Measurements from ENCODE around the gene CHMP2A.
"Not testable (repeated sequence)": the region's sequence is repeated elsewhere in the genome, so short reads cannot be mapped to it uniquely, and the experiment has no call there.

Gene CHMP2A

GRCh38 chr19:58555369-58555885 is 522 bp upstream of the CHMP2A start:
- DNase-seq (ENCODE audit: low read depth, low spot score), result no peak

DNA sequence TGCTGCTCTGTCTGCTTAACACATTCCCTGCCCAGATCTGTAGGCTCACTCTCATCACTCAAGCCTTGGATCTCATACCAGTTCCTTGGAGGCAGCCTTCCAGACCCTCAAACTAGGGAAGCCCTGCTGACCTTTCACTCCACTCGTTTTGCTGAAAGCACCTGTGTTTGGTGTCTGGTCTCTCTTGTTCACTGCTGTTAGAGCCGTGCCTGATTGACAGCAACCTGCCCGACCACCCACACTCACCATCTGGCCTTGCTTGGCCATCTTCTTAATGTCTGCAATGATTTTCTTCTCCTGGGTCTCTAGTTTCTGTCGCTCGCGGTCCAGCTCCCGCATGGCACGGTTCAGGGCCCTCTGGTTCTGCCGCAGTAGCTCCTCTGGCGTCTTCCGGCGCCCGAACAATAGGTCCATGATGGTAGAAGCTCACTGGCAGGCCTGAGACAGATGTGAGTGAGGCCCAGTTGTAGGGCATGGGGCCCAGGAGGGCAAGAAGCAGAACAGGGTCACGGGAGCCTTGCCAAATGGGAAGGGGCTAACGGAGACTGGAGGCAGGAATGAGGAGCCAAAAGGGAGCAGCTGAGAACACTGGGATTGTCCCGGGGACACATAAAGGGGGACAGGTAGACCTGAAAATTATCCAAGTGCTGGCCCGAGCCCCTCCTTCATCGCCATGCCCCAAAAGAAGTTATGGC is 959 bp downstream of the CHMP2A start:
- DNase-seq (ENCODE audit: low read depth, low spot score), result no peak

DNA sequence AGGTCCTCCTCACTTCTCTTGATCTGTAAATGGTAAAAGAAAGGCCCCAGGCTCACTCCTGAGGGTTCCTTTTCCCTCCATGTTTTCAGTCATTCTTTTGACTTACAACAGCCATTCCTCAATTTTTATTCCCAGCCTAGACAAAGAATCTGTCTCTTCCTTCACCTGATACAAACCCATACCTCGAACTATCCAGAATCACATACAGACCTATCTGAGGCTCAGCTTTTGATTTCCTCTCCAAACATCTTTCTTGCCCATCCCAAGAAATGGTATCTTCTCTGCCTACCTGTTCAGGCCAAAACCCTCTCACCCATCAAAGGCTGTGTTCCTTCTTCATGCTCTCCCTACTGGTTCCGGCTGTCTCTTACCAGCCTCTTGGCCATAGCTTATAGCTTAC is 2.2 kb downstream of the CHMP2A start:
- DNase-seq (ENCODE audit: low read depth, low spot score), result no peak

- DNase-seq (ENCODE audit: low read depth, low spot score), result no peak
Measured at GRCh38 chr19:58551577-58552471, 3.1 kb downstream of the CHMP2A start.

DNA sequence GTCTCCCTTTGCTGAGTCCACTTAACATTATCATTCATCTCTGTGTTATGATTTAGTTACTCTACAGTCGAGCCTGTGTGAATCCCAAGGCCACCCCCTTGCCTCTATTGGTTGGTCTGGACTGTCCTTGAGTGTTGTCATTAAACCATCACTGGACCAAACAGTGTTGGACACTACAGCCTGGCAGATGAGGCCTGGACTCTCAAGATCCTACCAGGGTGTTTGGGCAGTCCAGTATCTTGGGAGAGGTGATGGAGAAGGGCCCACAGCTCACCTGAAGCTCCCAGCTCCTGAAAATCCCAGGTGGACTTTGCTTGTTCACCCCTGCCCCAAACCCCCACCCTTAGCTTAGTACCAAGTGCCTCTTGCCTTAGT is 3.8 kb downstream of the CHMP2A start:
- DNase-seq (ENCODE audit: low read depth, low spot score), result no peak

GRCh38 chr19:58550362-58551122 is 4.4 kb downstream of the CHMP2A start:
- DNase-seq (ENCODE audit: low read depth, low spot score), result no peak

GRCh38 chr19:58549664-58550361 is 5.1 kb downstream of the CHMP2A start:
- DNase-seq (ENCODE audit: low read depth, low spot score), result no peak

- DNase-seq (ENCODE audit: low read depth, low spot score), result no peak
Measured at GRCh38 chr19:58548859-58549663, 5.8 kb downstream of the CHMP2A start.

DNA sequence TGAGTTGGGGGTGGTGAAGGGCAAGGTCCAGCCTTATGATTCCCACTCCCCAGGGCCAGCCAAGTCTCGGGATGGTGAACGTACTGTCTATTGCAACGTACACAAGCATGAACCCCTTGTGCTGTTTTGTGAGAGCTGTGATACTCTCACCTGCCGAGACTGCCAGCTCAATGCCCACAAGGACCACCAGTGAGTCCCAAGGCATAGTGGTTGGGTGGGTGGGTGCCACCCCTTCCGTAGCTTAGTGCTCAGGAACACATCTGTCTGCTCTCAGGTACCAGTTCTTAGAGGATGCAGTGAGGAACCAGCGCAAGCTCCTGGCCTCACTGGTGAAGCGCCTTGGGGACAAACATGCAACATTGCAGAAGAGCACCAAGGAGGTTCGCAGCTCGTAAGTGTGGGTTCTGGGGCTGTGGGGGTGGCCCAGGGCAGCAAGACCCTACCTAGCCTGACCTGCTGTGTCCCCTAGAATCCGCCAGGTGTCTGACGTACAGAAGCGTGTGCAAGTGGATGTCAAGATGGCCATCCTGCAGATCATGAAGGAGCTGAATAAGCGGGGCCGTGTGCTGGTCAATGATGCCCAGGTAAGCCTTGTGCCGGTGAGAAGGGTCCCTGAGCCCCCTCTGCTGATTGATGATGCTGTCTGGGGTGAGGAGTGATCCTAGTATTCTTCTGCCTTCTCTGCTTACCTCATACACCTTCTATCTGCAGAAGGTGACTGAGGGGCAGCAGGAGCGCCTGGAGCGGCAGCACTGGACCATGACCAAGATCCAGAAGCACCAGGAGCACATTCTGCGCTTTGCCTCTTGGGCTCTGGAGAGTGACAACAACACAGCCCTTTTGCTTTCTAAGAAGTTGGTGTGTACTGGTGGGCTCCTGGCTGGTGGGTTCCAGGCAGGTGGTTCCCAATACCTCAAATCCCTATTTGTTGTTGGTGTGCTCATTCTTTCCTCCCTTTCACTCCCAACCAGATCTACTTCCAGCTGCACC is 7.3 kb downstream of the CHMP2A start:
- no peak for DNase-seq (ENCODE audit: low read depth, low spot score)

GRCh38 chr19:58546019-58546530 is 8.8 kb downstream of the CHMP2A start:
- DNase-seq (ENCODE audit: low read depth, low spot score), result no peak

DNA sequence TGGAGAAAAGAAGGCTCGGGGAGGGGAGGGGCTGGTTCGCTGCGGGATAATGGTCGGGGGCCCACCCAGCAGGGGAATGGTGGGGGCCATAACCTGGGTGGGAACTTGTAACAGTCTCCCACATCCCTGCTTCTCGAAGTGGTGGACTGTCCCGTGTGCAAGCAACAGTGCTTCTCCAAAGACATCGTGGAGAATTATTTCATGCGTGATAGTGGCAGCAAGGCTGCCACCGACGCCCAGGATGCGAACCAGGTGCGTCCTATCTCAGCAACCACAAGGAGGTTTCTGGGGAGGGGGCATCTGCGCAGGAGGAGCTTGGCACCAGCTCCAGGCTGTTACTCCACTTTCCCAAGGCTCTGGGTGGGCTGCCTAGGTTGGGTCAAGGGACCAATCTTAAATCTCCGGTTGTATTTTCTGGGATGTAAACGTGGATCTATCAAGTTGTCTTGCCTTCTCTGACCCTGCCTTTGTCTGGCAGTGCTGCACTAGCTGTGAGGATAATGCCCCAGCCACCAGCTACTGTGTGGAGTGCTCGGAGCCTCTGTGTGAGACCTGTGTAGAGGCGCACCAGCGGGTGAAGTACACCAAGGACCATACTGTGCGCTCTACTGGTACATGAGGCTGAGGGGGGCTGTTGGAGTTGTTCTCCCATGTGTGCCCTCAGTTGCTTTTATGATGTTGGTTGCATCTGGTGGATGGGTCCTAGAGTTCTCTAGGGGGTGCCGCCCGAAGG is 9.5 kb downstream of the CHMP2A start:
- DNase-seq (ENCODE audit: low read depth, low spot score), result no peak

GRCh38 chr19:58544591-58545285 is 10.2 kb downstream of the CHMP2A start:
- peak; percentile 55 for DNase-seq (ENCODE audit: low read depth, low spot score)

- DNase-seq (ENCODE audit: low read depth, low spot score), result peak; percentile 100
Measured at GRCh38 chr19:58543826-58544590, 10.9 kb downstream of the CHMP2A start, which contains the start of gene TRIM28. TSS of gene TRIM28 (plus strand) at chr19:58544064. CDS start at chr19:58544758, 694 bp downstream.

DNA sequence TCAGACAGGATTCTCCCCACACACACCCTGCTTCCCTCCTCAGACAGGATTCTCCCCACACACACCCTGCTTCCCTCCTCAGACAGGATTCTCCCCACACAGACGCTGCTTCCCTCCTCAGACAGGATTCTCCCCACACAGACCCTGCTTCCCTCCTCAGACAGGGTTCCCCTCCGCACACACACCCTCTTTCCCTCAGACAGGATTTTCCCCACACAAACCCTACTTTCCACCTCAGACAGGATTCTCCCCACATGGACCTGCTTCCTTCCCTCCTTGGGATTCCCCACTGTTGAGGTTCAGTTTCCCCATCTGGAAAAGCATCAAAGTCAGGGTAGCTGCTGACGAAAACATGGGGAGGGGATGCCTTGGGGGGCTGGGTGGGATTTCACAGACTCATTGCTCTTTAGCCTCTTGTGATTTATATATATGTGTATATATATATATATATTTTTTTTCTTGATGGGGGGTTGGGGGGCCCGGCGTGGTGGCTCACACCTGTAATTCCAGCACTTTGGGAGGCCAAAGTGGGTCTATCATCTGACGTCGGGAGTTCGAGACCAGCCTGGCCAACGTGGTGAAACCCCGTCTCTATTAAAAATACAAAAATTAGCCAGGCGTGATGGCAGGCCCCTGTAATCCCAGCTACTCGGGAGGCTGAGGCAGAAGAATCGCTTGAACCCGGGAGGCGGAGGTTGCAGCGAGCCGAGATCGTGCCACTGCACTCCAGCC is 12.1 kb downstream of the CHMP2A start:
- DNase-seq (ENCODE audit: low read depth, low spot score), result not testable (repeated sequence)

DNA sequence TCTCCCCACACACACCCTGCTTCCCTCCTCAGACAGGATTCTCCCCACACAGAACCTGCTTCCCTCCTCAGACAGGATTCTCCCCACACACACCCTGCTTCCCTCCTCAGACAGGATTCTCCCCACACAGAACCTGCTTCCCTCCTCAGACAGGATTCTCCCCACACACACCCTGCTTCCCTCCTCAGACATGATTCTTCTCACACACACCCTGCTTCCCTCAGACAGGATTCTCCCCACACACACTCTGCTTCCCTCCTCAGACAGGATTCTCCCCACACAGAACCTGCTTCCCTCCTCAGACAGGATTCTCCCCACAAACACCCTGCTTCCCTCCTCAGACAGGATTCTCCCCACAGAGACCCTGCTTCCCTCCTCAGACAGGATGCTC is 15.7 kb downstream of the CHMP2A start:
- DNase-seq (ENCODE audit: low read depth, low spot score), result not testable (repeated sequence)

Measured in activated CD4-positive, CD25-positive, alpha-beta regulatory T cell treated with anti-CD3 and anti-CD28 coated beads, Interleukin-2, amount 50 U/mL, for 16 hours (primary cell).